Neural progenitor cell (in vitro differentiated cells): Measurements from ENCODE around the gene FANCG. TPM values are rescaled to one million over a fixed set of nuclear protein-coding genes. Genes with fewer than 3 reads are reported as not detected.
A peak's percentile ranks its signal among the peaks of the same experiment; 100 is the strongest.

Source experiments
- DNase-seq: peaks from one replicate; pipeline ENCODE4 v3.0.0-alpha.2; 2016; ENCODE audit warnings: low spot score
- H2AFZ ChIP-seq: fragments of 200-600 bp; sonication (generic); replicated peaks from 2 replicates; pipeline ENCODE4 v1.6.1; 2016; ENCODE audit warnings: antibody characterized with exemption
- H3F3A ChIP-seq: fragments of 200-600 bp; sonication (generic); 2 replicates; pipeline ENCODE4 v1.6.1; 2016; ENCODE audit warnings: antibody characterized with exemption, low read depth
- H3K27ac ChIP-seq: fragments of 200-600 bp; sonication (generic); 2 replicates; pipeline ENCODE4 v1.5.1; 2016; ENCODE audit warnings: mild to moderate bottlenecking
- H3K27me3 ChIP-seq: fragments of 200-600 bp; sonication (generic); 2 replicates; pipeline ENCODE4 v1.6.1; 2016; ENCODE audit warnings: mild to moderate bottlenecking, moderate library complexity
- H3K36me3 ChIP-seq: fragments of 200-600 bp; sonication (generic); 2 replicates; pipeline ENCODE4 v1.5.1; 2016
- H3K4me1 ChIP-seq: fragments of 200-600 bp; sonication (generic); 2 replicates; pipeline ENCODE4 v1.6.1; 2016; ENCODE audit warnings: mixed run types
- H3K4me2 ChIP-seq: fragments of 200-600 bp; sonication (generic); 2 replicates; pipeline ENCODE4 v1.6.1; 2016
- H3K4me3 ChIP-seq: fragments of 200-600 bp; sonication (generic); 2 replicates; pipeline ENCODE4 v1.5.1; 2016
- H3K79me2 ChIP-seq: fragments of 200-600 bp; sonication (generic); 2 replicates; pipeline ENCODE4 v1.6.1; 2016; ENCODE audit warnings: low read depth
- H3K9ac ChIP-seq: fragments of 200-600 bp; sonication (generic); 2 replicates; pipeline ENCODE4 v1.6.1; 2016
- H3K9me3 ChIP-seq: fragments of 200-600 bp; sonication (generic); 2 replicates; pipeline ENCODE4 v1.5.1; 2016; ENCODE audit warnings: low read depth
- H4K20me1 ChIP-seq: fragments of 200-600 bp; sonication (generic); 2 replicates; pipeline ENCODE4 v1.6.1; 2016; ENCODE audit warnings: low read depth
- H3K27ac Mint-ChIP-seq: 3 replicates; pipeline ENCODE4 v1.8.0; 2021; ENCODE audit warnings: mixed read lengths
- H3K27me3 Mint-ChIP-seq: 2 replicates; pipeline ENCODE4 v1.8.0; 2022; ENCODE audit warnings: low read depth, mild to moderate bottlenecking, inconsistent platforms, moderate library complexity, mixed read lengths; ENCODE audit not compliant: insufficient read depth
- H3K36me3 Mint-ChIP-seq: 3 replicates; pipeline ENCODE4 v1.8.0; 2021; ENCODE audit warnings: mixed read lengths
- H3K4me1 Mint-ChIP-seq: 3 replicates; pipeline ENCODE4 v1.8.0; 2021; ENCODE audit warnings: mixed read lengths
- H3K4me3 Mint-ChIP-seq: 3 replicates; pipeline ENCODE4 v1.8.0; 2021; ENCODE audit warnings: mild to moderate bottlenecking, moderate library complexity, mixed read lengths
- H3K9me3 Mint-ChIP-seq: 3 replicates; pipeline ENCODE4 v1.8.0; 2020; ENCODE audit warnings: mixed read lengths
- CTCF ChIP-seq: fragments of 200-600 bp; sonication (generic); IDR thresholded peaks from 2 replicates; pipeline ENCODE4 v1.5.1; 2017; ENCODE audit warnings: antibody characterized with exemption, mild to moderate bottlenecking
- EZH2 ChIP-seq: fragments of 200-600 bp; sonication (generic); IDR thresholded peaks from 2 replicates; pipeline ENCODE4 v1.6.1; 2017; ENCODE audit warnings: antibody characterized with exemption, mild to moderate bottlenecking, moderate library complexity
- EZH2phosphoT487 ChIP-seq: fragments of 200-600 bp; sonication (generic); IDR thresholded peaks from 2 replicates; pipeline ENCODE4 v1.6.1; 2017; ENCODE audit warnings: antibody characterized with exemption
- total RNA-seq: library from RNA; depleted of rRNA; stranded (reverse); fragments of >200 nt; gene quantifications from 2 replicates; pipeline ENCODE4 v1.2.3, GENCODE V29; 2015; ENCODE audit warnings: low replicate concordance

Gene FANCG
- total RNA-seq, 1 donor from 2014 or later: 89.4 TPM

- TF ChIP-seq EZH2 (no peak), EZH2phosphoT487 (no peak), CTCF (no peak)
- peaks cover 60% of the 10 kb centered on the region for H4K20me1 ChIP-seq
- H3F3A ChIP-seq: peaks cover 27% of the 10 kb centered on the region
- peaks cover 40% of the 10 kb centered on the region for H3K4me1 Mint-ChIP-seq
- no peak for DNase-seq
- no peak overlapping the region for H3K9ac ChIP-seq
- peaks cover 15% of the 10 kb centered on the region for H3K4me1 ChIP-seq
- no peak overlapping the region for H2AFZ ChIP-seq
- peak overlapping the region; percentile 64 for H3K4me3 Mint-ChIP-seq
- peaks cover 71% of the 10 kb centered on the region for H3K79me2 ChIP-seq
- H3K9me3 ChIP-seq: no peaks in the 10 kb centered on the region
- peaks cover 50% of the 10 kb centered on the region for H3K36me3 Mint-ChIP-seq
- no peak overlapping the region for H3K27ac ChIP-seq
- H3K27me3 Mint-ChIP-seq: peaks cover 4% of the 10 kb centered on the region
- no peak overlapping the region for H3K27ac Mint-ChIP-seq
- peak overlapping the region; percentile 88 for H3K4me2 ChIP-seq
- no peak overlapping the region for H3K4me3 ChIP-seq
- H3K9me3 Mint-ChIP-seq: no peaks in the 10 kb centered on the region
- H3K36me3 ChIP-seq: peaks cover 2% of the 10 kb centered on the region
- H3K27me3 ChIP-seq: no peaks in the 10 kb centered on the region
These were observed 10.7 kb downstream of the FANCG start for GRCh38 chr9:35069020-35069419.

GRCh38 chr9:35067056-35067455 lies 12.7 kb downstream of the FANCG start:
- TF ChIP-seq EZH2phosphoT487 (no peak), CTCF (no peak), EZH2 (no peak)
- no peak for DNase-seq
- Histone ChIP-seq H3K27ac (no peak overlapping the region), H4K20me1 (peaks cover 73% of the 10 kb centered on the region), H3F3A (peaks cover 12% of the 10 kb centered on the region), H3K4me2 (no peak overlapping the region), H2AFZ (no peak overlapping the region), H3K4me1 (peaks cover 11% of the 10 kb centered on the region), H3K36me3 (peaks cover 9% of the 10 kb centered on the region), H3K9me3 (no peaks in the 10 kb centered on the region), H3K9ac (no peak overlapping the region), H3K4me3 (no peak overlapping the region), H3K79me2 (peaks cover 71% of the 10 kb centered on the region), H3K27me3 (no peaks in the 10 kb centered on the region)
- H3K4me3 Mint-ChIP-seq: no peak overlapping the region
- no peaks in the 10 kb centered on the region for H3K9me3 Mint-ChIP-seq
- H3K4me1 Mint-ChIP-seq: peaks cover 29% of the 10 kb centered on the region
- peaks cover 62% of the 10 kb centered on the region for H3K36me3 Mint-ChIP-seq
- no peak overlapping the region for H3K27ac Mint-ChIP-seq
- peaks cover 4% of the 10 kb centered on the region for H3K27me3 Mint-ChIP-seq

GRCh38 chr9:35060548-35061207 lies 19.1 kb downstream of the FANCG start:
- Mint-ChIP-seq H3K9me3 (no peaks in the 10 kb centered on the region), H3K27ac (no peak overlapping the region), H3K4me3 (no peak overlapping the region), H3K27me3 (no peaks in the 10 kb centered on the region), H3K4me1 (no peaks in the 10 kb centered on the region), H3K36me3 (peaks cover 84% of the 10 kb centered on the region)
- no peaks in the 10 kb centered on the region for H3K27me3 ChIP-seq
- H3K79me2 ChIP-seq: peaks cover 11% of the 10 kb centered on the region
- H3K27ac ChIP-seq: no peak overlapping the region
- no peak overlapping the region for H3K4me2 ChIP-seq
- no peak overlapping the region for H2AFZ ChIP-seq
- peaks cover 23% of the 10 kb centered on the region for H3F3A ChIP-seq
- H4K20me1 ChIP-seq: peaks cover 26% of the 10 kb centered on the region
- peaks cover 27% of the 10 kb centered on the region for H3K36me3 ChIP-seq
- H3K9ac ChIP-seq: no peak overlapping the region
- H3K4me3 ChIP-seq: no peak overlapping the region
- DNase-seq: no peak
- H3K4me1 ChIP-seq: no peaks in the 10 kb centered on the region
- TF ChIP-seq CTCF: no peak
- no peak for TF ChIP-seq EZH2phosphoT487
- TF ChIP-seq EZH2: no peak
- no peaks in the 10 kb centered on the region for H3K9me3 ChIP-seq
